AG08396 (cell line): ENCODE results near the gene TSPEAR.
"Not testable (repeated sequence)": the region's sequence is repeated elsewhere in the genome, so short reads cannot be mapped to it uniquely, and the experiment has no call there.

Source experiments
- DNase-seq: peaks from one replicate; pipeline ENCODE4 v3.0.0; 2012; ENCODE audit warnings: low spot score, mixed read lengths

The TSPEAR gene

DNA sequence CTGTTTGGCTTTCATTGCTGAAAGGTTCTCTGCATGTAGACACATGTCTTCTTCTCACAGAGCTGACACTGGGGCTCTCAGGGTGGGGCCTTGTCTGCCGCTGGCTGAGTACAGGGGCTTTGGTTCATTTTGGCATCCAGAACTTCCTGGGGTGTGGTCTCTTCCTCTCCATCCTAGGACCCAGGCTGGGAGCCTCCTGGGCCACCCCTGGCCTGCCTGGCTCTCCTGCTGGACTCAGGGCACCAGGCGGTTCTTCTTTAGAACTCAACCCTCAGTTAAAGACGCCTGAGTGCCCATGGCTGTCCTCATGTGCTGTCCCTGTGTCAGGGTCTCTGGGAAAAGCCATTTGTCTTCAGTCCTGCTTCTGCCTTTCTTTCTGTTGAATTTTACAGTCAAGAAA is 125.5 kb downstream of the TSPEAR start:
- no peak for DNase-seq

DNA sequence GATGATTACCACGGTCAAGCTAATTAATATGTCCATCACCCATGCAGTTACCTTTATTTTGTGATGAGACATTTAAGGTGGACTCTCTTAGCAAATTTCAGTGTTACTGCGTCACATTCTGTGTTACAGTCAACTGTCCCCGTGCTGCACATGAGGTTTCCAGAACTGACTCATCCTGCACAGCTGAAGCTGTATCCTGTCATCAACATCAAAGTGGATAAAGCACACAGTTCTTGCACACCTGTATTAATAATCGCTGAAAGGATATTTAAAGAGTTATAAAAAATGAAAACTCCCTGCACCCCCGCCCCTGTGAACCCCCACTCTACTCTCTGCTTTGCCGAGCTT is 127.6 kb downstream of the TSPEAR start:
- no peak for DNase-seq

- DNase-seq: no peak
Measured at GRCh38 chr21:44583089-44583799, 128.1 kb downstream of the TSPEAR start.

DNA sequence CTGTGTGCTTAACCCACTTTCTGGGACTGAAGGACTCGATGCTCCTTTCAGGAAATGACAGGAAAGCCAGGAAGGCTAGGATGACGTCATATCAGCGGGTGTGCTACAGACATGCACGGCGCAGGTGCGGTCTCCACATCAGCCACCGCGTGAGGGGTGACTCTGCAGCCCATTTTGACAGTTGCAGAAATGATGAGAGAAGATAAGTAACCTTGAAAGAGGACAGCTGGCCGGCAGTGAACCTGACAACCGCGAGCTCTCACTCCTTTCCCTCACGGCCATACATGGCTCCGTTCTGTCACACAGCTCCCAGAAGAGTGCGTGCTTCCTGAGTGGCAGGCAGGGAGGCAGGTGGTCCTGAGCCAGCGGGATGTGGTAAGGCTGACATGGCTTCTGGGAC is 129.3 kb downstream of the TSPEAR start:
- no peak for DNase-seq

DNA sequence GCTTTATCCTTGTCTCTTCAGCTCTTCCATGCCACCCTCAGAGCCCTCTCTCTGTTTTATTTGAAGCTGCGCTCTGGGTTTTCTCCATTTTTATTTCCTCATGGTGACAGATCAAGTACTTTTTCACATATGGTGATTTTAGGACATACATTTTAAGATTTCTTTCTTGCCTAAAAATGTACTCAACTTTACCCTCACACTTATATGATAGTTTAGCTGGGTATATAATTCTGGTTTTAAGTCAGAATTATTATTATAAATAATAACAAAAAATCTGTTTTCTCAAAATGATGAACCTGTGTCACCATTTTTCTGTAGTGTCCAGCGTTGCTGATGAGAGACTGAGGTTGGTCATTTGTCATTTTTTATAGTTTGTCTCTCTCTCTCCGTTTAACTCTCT is 130.2 kb downstream of the TSPEAR start:
- DNase-seq: no peak

DNA sequence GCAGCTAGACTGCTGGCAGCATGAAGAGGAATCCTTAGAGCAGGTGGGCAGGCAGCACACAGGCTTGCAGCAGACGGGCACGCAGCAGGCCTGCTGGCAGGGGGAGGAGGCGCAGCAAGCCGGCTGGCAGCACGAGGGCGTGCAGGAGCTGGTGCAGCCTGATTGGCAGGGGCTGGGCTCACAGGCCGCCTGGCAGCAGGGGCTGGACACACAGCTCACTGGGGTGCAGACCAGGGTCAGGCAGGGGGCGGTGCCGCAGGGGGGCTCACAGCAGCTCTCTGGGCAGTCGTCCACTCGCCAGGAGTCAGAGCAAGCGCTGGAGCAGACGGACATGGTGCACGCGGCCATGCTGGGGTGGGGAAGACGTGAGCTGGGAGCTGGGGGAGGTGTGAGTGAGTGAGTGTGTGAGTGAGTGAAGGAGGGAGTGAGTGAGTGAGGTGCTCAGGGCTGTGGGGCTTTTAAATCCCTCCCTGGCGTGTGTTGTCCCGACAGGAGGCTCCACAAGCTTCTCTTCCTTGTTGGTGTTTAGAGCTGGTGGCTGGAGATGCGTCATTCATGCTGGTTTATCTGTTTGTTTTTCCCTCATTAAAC is 131.0 kb downstream of the TSPEAR start, which contains the start of gene KRTAP10-5:
TSS of gene KRTAP10-5 (minus strand) at position 374 of the 591 bp plus-strand sequence. CDS start at position 348, 26 bp downstream.
- not testable (repeated sequence) for DNase-seq

- DNase-seq: no peak
Measured at GRCh38 chr21:44579833-44580144, 131.6 kb downstream of the TSPEAR start.

- no peak for DNase-seq
Measured at GRCh38 chr21:44579056-44579832, 132.1 kb downstream of the TSPEAR start.

DNA sequence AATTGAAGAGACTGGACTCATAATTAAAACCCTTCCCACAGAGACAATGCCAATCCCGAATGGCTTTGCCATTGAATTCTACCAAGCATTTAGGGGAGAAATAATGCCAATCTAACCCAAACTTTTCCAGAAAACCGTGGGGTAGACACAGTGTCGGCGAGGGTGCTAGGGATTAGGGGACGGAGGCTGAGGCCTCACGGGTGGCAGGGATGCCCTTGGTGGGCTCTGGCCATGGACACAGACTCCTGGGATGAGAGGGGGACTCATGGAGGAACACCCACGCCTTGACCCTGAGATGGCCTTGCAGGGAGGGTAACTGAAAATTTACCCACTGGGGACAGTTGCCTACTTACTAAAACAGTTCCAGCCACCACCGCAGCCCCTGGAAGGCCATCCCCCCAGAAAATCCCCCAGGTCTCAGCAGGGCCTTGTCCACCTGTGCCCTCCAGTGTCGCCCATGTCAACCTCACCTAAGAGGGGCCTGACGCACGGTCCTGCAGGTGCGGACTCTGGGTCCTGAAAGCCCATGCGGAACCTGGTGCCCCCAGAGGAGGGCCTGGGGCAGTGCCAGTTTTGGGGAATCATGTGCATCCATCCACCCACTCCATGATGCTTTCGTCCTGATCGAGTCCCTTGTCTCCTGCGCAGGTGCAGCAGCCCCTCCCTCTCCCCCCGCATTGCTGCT is 132.9 kb downstream of the TSPEAR start:
- no peak for DNase-seq

DNA sequence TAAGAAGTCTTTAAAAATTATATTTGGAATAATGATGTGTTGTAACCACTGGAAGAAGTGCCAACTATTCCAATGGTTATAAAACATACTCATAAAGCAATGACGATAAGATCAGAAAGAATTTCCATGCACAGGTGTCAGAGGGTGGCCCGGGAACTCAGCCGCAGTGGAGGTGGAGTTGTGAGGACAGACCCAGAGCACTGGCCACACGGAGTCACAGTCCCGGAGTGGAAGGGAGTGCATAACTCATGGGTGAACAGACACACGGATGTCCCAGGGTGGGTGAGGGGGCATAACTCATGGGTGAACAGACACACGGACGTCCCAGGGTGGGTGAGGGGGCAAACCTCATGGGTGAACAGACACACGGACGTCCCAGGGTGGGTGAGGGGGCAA is 135.3 kb downstream of the TSPEAR start:
- DNase-seq: no peak

GRCh38 chr21:44575307-44576024 is 135.9 kb downstream of the TSPEAR start:
- DNase-seq: no peak

DNA sequence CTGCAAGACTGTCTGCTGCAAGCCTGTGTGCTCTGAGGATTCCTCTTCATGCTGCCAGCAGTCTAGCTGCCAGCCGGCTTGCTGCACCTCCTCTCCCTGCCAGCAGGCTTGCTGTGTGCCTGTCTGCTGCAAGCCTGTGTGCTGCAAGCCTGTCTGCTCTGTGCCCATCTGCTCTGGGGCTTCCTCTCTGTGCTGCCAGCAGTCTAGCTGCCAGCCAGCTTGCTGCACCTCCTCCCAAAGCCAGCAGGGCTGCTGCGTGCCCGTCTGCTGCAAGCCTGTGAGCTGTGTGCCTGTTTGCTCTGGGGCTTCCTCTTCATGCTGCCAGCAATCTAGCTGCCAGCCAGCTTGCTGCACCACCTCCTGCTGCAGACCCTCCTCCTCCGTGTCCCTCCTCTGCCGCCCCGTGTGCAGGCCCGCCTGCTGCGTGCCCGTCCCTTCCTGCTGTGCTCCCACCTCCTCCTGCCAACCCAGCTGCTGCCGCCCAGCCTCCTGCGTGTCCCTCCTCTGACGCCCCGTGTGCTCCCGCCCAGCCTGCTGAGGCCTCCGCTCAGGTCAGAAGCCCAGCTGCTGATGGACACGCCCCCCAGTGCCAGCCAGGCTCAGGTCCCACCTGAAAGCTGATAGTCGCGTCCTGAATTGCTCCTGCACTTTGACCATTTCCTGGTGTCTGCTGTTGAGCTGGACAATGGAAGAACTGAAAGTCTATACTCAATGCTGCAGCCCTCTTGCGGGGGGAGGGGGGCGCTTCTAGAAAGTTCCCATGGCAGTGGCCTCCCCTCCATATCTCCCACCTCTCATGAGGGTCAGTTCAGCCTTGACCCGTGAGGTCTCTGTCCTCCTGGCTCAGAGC is 136.7 kb downstream of the TSPEAR start:
- DNase-seq: no peak

DNA sequence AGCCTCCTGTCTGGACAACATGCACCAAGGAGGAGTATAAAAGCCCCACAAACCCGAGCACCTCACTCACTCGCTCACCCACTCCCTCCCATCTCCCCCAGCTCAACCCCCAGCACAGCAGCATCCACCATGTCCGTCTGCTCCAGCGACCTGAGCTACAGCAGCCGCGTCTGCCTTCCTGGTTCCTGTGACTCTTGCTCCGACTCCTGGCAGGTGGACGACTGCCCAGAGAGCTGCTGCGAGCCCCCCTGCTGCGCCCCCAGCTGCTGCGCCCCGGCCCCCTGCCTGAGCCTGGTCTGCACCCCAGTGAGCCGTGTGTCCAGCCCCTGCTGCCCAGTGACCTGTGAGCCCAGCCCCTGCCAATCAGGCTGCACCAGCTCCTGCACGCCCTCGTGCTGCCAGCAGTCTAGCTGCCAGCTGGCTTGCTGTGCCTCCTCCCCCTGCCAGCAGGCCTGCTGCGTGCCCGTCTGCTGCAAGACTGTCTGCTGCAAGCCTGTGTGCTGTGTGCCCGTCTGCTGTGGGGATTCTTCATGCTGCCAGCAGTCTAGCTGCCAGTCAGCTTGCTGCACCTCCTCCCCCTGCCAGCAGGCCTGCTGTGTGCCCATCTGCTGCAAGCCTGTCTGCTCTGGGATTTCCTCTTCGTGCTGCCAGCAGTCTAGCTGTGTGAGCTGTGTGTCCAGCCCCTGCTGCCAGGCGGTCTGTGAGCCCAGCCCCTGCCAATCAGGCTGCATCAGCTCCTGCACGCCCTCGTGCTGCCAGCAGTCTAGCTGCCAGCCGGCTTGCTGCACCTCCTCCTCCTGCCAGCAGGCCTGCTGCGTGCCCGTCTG is 137.5 kb downstream of the TSPEAR start, which contains the start of gene KRTAP10-4:
TSS of gene KRTAP10-4 (plus strand) at position 100 of the 827 bp plus-strand sequence. CDS start at position 130, 30 bp downstream.
- DNase-seq: not testable (repeated sequence)

- peak; percentile 61 for DNase-seq
Measured at GRCh38 chr21:44572959-44573583, 138.3 kb downstream of the TSPEAR start.

DNA sequence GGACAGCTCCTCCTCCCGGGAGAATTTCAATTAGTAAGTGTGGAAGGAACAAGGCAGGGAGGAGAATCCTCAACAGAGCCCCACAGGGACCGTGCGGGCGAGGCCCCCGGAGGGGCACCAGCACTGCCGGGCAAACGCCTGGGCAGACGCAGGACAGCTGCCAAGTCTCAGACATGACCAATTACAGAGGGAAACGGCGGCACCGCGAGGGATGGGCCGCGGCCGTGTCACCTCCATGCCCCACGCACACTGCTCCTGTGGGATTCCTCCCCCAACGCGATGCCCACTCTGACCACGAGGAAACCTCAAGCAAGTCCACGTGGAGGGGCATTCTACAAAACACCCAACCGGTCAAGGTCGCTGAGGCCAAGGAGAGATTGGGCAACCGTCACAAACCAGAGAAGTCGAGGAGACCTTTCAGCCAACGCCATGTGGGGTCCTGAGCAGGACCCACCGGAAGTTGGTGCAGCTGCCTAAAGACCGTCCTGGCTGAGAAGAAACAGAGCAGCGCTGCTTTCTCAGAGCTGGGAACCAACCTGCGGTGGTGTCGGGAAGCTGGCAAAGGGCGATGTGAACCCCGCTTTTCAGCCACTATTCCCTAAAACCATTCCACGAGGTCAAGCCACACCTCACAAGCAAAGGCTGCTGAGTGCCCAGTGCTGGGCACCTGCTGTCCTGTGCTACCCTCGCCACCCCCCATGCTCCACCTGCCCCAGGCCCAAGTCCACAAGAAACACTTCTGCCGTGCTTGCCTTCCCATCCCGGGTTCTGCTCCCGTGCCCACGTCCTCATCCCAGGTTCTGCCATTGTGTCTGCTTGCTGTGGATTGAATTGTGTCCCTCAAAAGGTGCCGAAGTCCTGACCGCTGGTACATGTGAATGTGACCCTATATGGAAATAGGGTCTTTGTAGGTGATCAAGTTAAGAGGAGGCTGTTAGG is 139.3 kb downstream of the TSPEAR start:
- DNase-seq: no peak

GRCh38 chr21:44571296-44571695 is 140.1 kb downstream of the TSPEAR start:
- DNase-seq: no peak

GRCh38 chr21:44569861-44570517 is 141.4 kb downstream of the TSPEAR start:
- DNase-seq: no peak
